HepG2 (cell line): ENCODE data around the gene CBL. TPM values are rescaled to one million over a fixed set of nuclear protein-coding genes. Genes with fewer than 3 reads are reported as not detected.

ENCODE experiments used
- BRD4 ChIP-seq: sonication (generic); formaldehyde crosslinking; IDR thresholded peaks from 2 replicates; pipeline ENCODE4 v1.4.0; 2020; ENCODE audit warnings: missing genetic modification reagents
- CAMTA2 ChIP-seq: sonication (generic); formaldehyde crosslinking; IDR thresholded peaks from 2 replicates; pipeline ENCODE4 v1.4.0; 2020; ENCODE audit warnings: mild to moderate bottlenecking, missing genetic modification reagents, borderline replicate concordance
- ETV6 ChIP-seq: sonication (generic); formaldehyde crosslinking; conservative IDR thresholded peaks from 2 replicates; pipeline ENCODE4 v1.4.0; 2020; ENCODE audit warnings: missing genetic modification reagents
- LRRFIP1 ChIP-seq: sonication (generic); formaldehyde crosslinking; conservative IDR thresholded peaks from 2 replicates; pipeline ENCODE4 v1.4.0; 2020; ENCODE audit warnings: missing genetic modification reagents
- MED8 ChIP-seq: sonication (generic); formaldehyde crosslinking; IDR thresholded peaks from 2 replicates; pipeline ENCODE4 v1.8.1; 2023; ENCODE audit warnings: mild to moderate bottlenecking, missing genetic modification reagents; ENCODE audit not compliant: insufficient replicate concordance
- MTA3 ChIP-seq: sonication (generic); formaldehyde crosslinking; IDR thresholded peaks from 2 replicates; pipeline ENCODE4 v1.4.0; 2020; ENCODE audit warnings: missing genetic modification reagents
- NFIB ChIP-seq: sonication (generic); formaldehyde crosslinking; IDR thresholded peaks from 2 replicates; pipeline ENCODE4 v1.9.0; 2021; ENCODE audit warnings: missing genetic modification reagents, mild to moderate bottlenecking, borderline replicate concordance
- NKX3-1 ChIP-seq: sonication (generic); formaldehyde crosslinking; IDR thresholded peaks from 2 replicates; pipeline ENCODE4 v1.5.0; 2020; ENCODE audit warnings: missing genetic modification reagents
- NRL ChIP-seq: sonication (generic); formaldehyde crosslinking; IDR thresholded peaks from 2 replicates; pipeline ENCODE4 v1.5.0; 2020; ENCODE audit warnings: missing genetic modification reagents, mild to moderate bottlenecking, moderate library complexity, borderline replicate concordance
- POLR2A ChIP-seq, 2 experiments: IDR thresholded peaks; 2 replicates each; pipeline ENCODE4 v1.6.1; 2011; ENCODE audit warnings: low read depth in 2 of 2, low read length in 2 of 2, mild to moderate bottlenecking in 1 of 2, moderate library complexity in 1 of 2; ENCODE audit not compliant: insufficient read depth in 1 of 2
- PRDM10 ChIP-seq: sonication (generic); formaldehyde crosslinking; IDR thresholded peaks from 2 replicates; pipeline ENCODE4 v1.4.0; 2020; ENCODE audit warnings: low read depth, missing genetic modification reagents
- RBM39 ChIP-seq: fragments of 200-400 bp; formaldehyde crosslinking; IDR thresholded peaks from one replicate; pipeline ENCODE4 v1.6.1; 2018; ENCODE audit warnings: antibody characterized with exemption, mild to moderate bottlenecking, low read depth, low read length; ENCODE audit not compliant: poor library complexity, severe bottlenecking
- RFX1 ChIP-seq: fragments of 450-650 bp; IDR thresholded peaks from 2 replicates; pipeline ENCODE4 v1.6.1; 2017
- SRF ChIP-seq: IDR thresholded peaks from 2 replicates; pipeline ENCODE4 v1.6.1; 2011; ENCODE audit warnings: mild to moderate bottlenecking, low read depth, low read length, moderate library complexity
- TCF12 ChIP-seq, 2 experiments: fragments of 450-650 bp in 1 of 2; sonication (generic) in 1 of 2; formaldehyde crosslinking in 1 of 2; IDR thresholded peaks; 2 replicates each; pipeline versions ENCODE4 v1.6.1 to v1.8.0; 2017 to 2022; ENCODE audit warnings: antibody characterized with exemption in 1 of 2, mild to moderate bottlenecking in 1 of 2, missing genetic modification reagents in 1 of 2, moderate library complexity in 1 of 2
- ZBTB3 ChIP-seq: sonication (generic); formaldehyde crosslinking; IDR thresholded peaks from 2 replicates; pipeline ENCODE4 v1.4.0; 2020; ENCODE audit warnings: low read depth, mild to moderate bottlenecking, moderate library complexity, missing genetic modification reagents, borderline replicate concordance
- ZNF12 ChIP-seq: sonication (generic); formaldehyde crosslinking; IDR thresholded peaks from 2 replicates; pipeline ENCODE4 v1.5.0; 2020; ENCODE audit warnings: missing genetic modification reagents
- ZNF30 ChIP-seq: sonication (generic); formaldehyde crosslinking; IDR thresholded peaks from 2 replicates; pipeline ENCODE4 v1.5.0; 2020; ENCODE audit warnings: mild to moderate bottlenecking, missing genetic modification reagents
- ZNF605 ChIP-seq: sonication (generic); formaldehyde crosslinking; IDR thresholded peaks from 2 replicates; pipeline ENCODE4 v1.8.0; 2022; ENCODE audit warnings: mild to moderate bottlenecking, missing genetic modification reagents
- ZNF615 ChIP-seq: sonication (generic); formaldehyde crosslinking; IDR thresholded peaks from 2 replicates; pipeline ENCODE4 v1.5.0; 2020; ENCODE audit warnings: mild to moderate bottlenecking, missing genetic modification reagents, borderline replicate concordance
- ZNF777 ChIP-seq: sonication (generic); formaldehyde crosslinking; IDR thresholded peaks from 2 replicates; pipeline ENCODE4 v1.4.0; 2020; ENCODE audit warnings: missing genetic modification reagents
- polyA plus RNA-seq, 8 experiments: library from polyadenylated mRNA; depleted of rRNA in 3 of 8; stranded (reverse) in 7 of 8; unstranded in 1 of 8; fragments of >200 nt; fragmentation: Illumina TruSeq in 4 of 8; extraction: Trizol in 4 of 8; gene quantifications; 2 replicates each; pipeline versions ENCODE4 v1.2.1 to v1.2.3, GENCODE V29; 2011 to 2016; ENCODE audit warnings: low read depth in 4 of 8, missing spikeins in 1 of 8, mixed read lengths in 1 of 8; ENCODE audit not compliant: insufficient read depth in 1 of 8
- total RNA-seq, 5 experiments: library from RNA; depleted of rRNA; stranded (reverse); fragments of >200 nt; fragmentation: Illumina TruSeq; extraction: Trizol; gene quantifications; 2 replicates each; pipeline ENCODE4 v1.2.3, GENCODE V29; 2016; ENCODE audit warnings: low read depth in 1 of 5

CBL gene
- total and polyA plus RNA-seq, 2 of the 13 experiments (the other 11 are each of a cell fraction or from before 2014, with no cell fraction given) = 6.6 to 7.4 TPM

- TF ChIP-seq LRRFIP1 (CRISPR knock-in tag) (no peak), ZBTB3 (CRISPR knock-in tag) (0 out of 2 replicates have a peak, but pooled peaks have one; percentile 29), ETV6 (no peak), RBM39 (no peak), ZNF30 (CRISPR knock-in tag) (no peak), NFIB (CRISPR knock-in tag) (no peak), NKX3-1 (CRISPR knock-in tag) (peak; percentile 6; the same call in 1 of the 2 replicates), NRL (peak; percentile 87; the same call in 1 of the 2 replicates), POLR2A (IDR thresholded peaks at IDR 0.05; ENCODE audit: insufficient read depth in 1 of 2, low read depth in 2 of 2, low read length in 2 of 2) (peak in 1 of 2 experiments; percentile 32; a peak in 1 of 4 replicates), CAMTA2 (CRISPR knock-in tag) (0 out of 2 replicates have a peak, but pooled peaks have one; percentile 5), MTA3 (CRISPR knock-in tag) (no peak), TCF12 (IDR thresholded peaks at IDR 0.05) (no peak), TCF12 (CRISPR knock-in tag; IDR thresholded peaks at IDR 0.05) (no peak), ZNF12 (CRISPR knock-in tag) (no peak), ZNF615 (CRISPR knock-in tag) (0 out of 2 replicates have a peak, but pooled peaks have one; percentile 2), PRDM10 (CRISPR knock-in tag) (no peak; the same call in 1 of the 2 replicates), MED8 (CRISPR knock-in tag) (no peak), BRD4 (CRISPR knock-in tag) (no peak), RFX1 (no peak), ZNF605 (peak; percentile 15; the same call in 1 of the 2 replicates), ZNF777 (peak; percentile 23; the same call in 1 of the 2 replicates), SRF (peak; percentile 74; the same call in 1 of the 2 replicates)
Observed at GRCh38 chr11:119169282-119169719, 36.8 kb upstream of the CBL start (continued).
